Measurements from ENCODE around the gene STARD13. TPM values are rescaled to one million over a fixed set of nuclear protein-coding genes. Genes with fewer than 3 reads are reported as not detected.

STARD13 gene
- total and polyA plus RNA-seq, 2 donors from 2014 or later, result 5.1 to 37.2 TPM

- Histone ChIP-seq H3K9ac (ENCODE audit: low read length in 3 of 3) (no peak overlapping the region), H3K9me3 (ENCODE audit: control insufficient read depth in 2 of 3, insufficient read depth in 1 of 3, low read length in 3 of 3) (no peaks in the 10 kb centered on the region), H3K4me1 (ENCODE audit: control insufficient read depth in 2 of 3, insufficient read depth in 2 of 3, low read depth in 1 of 3, low read length in 3 of 3) (peaks cover 4 to 16% (median 8%) of the 10 kb centered on the region in 3 donors), H3K27me3 (ENCODE audit: control insufficient read depth, insufficient read depth, low read length) (no peaks in the 10 kb centered on the region), H3K36me3 (ENCODE audit: control insufficient read depth in 2 of 3, insufficient read depth in 3 of 3, low read length in 3 of 3) (peaks cover 0 to 11% (median 2%) of the 10 kb centered on the region in 3 donors), H3K27ac (ENCODE audit: low read depth in 2 of 2, low read length in 2 of 2) (no peak overlapping the region), H3K4me3 (ENCODE audit: low read length in 3 of 3) (no peak overlapping the region)
- DNase-seq, result peak in 2 of 5 donors; percentile 37 to 60
- FAIRE-seq, result no peak
- TF ChIP-seq CTCF (IDR thresholded peaks at IDR 0.05; ENCODE audit: borderline replicate concordance, extremely low read depth, insufficient read depth), result no peak
- intact Hi-C loops (cut with DNase I), result no loop called here
Observed at GRCh38 chr13:33123066-33123859, 162.3 kb downstream of the STARD13 start.

DNA sequence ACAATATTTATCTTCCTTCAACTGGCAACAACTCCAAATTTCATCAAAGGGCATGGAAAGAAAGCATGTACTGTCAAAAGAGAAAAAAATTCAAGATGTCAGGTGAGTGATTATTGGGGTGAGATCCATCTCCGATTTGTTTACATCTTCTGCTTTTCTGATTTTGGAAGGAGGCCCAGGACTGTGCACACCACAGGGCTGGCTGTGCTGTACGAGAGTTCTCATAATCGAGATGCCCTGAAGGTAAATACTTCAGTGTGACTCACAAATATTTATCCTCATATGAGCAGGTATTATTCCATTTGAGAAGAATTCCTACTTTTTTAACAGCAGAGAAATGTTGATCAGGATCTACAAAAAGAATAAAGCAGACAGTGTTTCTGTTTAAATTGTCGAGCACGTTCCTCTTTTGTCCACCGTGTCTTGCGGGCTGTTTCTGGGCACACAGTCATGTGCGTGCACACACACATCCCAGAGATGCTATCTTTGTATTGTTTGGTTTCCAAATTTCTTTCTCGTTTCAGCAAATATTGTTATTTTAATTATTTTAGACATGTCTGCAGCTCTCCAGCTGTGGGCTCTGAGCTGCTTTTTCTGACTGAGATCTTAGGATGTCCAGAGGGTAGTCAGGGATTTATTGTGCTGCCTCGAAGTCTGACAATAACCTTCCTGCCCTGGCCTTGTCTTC lies 165.6 kb downstream of the STARD13 start:
- Histone ChIP-seq H3K9me3 (ENCODE audit: control insufficient read depth in 2 of 3, insufficient read depth in 1 of 3, low read length in 3 of 3) (no peaks in the 10 kb centered on the region), H3K27me3 (ENCODE audit: control insufficient read depth, insufficient read depth, low read length) (no peaks in the 10 kb centered on the region), H3K4me1 (ENCODE audit: control insufficient read depth in 2 of 3, insufficient read depth in 2 of 3, low read depth in 1 of 3, low read length in 3 of 3) (peaks cover 4 to 7% (median 4%) of the 10 kb centered on the region in 3 donors), H3K4me3 (ENCODE audit: low read length in 3 of 3) (no peak overlapping the region), H3K9ac (ENCODE audit: low read length in 3 of 3) (no peak overlapping the region), H3K36me3 (ENCODE audit: control insufficient read depth in 2 of 3, insufficient read depth in 3 of 3, low read length in 3 of 3) (peaks cover 5 to 18% (median 9%) of the 10 kb centered on the region in 3 donors), H3K27ac (ENCODE audit: low read depth in 2 of 2, low read length in 2 of 2) (no peak overlapping the region)
- intact Hi-C loops (cut with DNase I), result no loop called here
- no peak for FAIRE-seq
- peak in 1 of 5 donors; percentile 18 for DNase-seq
- TF ChIP-seq CTCF (IDR thresholded peaks at IDR 0.05; ENCODE audit: borderline replicate concordance, extremely low read depth, insufficient read depth), result no peak

DNA sequence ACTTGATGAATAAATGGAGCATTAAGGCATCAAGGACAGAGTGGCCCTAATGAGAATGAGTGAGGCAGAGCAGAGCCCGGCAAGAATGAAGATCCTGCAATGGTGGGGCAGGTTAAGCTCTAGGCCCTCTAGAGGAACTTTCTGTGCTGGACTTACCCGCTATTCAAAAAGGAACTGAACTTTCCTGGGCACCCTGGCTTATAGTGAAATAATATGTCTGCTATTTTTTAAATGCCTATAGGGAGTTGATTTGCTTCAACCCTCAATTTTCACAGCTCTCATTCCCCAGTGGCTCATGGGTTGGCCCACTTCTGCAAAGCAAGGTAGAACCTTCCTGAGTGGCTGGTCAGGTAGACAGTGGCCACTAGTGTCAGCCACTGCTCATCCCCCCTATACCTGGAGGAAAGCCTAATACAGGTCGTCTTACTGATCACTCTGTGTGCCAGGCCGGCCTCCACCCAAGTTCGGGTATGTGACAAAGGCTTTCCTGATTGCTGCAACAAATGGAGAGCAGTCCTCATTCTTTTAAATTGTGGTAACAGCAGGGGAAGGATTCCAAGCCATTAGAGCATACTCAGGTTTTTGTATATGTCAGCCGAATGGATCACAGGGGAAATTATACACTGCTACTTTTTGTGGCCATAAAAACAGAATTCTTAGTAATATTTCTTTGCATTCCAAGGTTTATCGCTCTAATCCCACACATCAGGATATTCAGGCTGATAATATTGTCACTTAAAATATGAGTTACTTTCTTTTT lies 166.4 kb downstream of the STARD13 start:
- H3K4me3 ChIP-seq (ENCODE audit: low read length in 3 of 3), result no peak overlapping the region
- no peak overlapping the region for H3K9ac ChIP-seq (ENCODE audit: low read length in 3 of 3)
- TF ChIP-seq CTCF (IDR thresholded peaks at IDR 0.05; ENCODE audit: borderline replicate concordance, extremely low read depth, insufficient read depth), result no peak
- peaks cover 5 to 20% (median 11%) of the 10 kb centered on the region in 3 donors for H3K36me3 ChIP-seq (ENCODE audit: control insufficient read depth in 2 of 3, insufficient read depth in 3 of 3, low read length in 3 of 3)
- no peak overlapping the region for H3K27ac ChIP-seq (ENCODE audit: low read depth in 2 of 2, low read length in 2 of 2)
- H3K4me1 ChIP-seq (ENCODE audit: control insufficient read depth in 2 of 3, insufficient read depth in 2 of 3, low read depth in 1 of 3, low read length in 3 of 3), result peaks cover 4 to 7% (median 4%) of the 10 kb centered on the region in 3 donors
- no peaks in the 10 kb centered on the region for H3K9me3 ChIP-seq (ENCODE audit: control insufficient read depth in 2 of 3, insufficient read depth in 1 of 3, low read length in 3 of 3)
- intact Hi-C loops (cut with DNase I), result no loop called here
- DNase-seq (no peak), FAIRE-seq (no peak)
- H3K27me3 ChIP-seq (ENCODE audit: control insufficient read depth, insufficient read depth, low read length), result no peaks in the 10 kb centered on the region
